ENCODE measurements around the gene ABLIM3.
A peak's percentile ranks its signal among the peaks of the same experiment; 100 is the strongest.

ABLIM3 gene

GRCh38 chr5:149267241-149267973, 126.1 kb downstream of the ABLIM3 start:
- TF ChIP-seq CTCF (IDR thresholded peaks at IDR 0.05) = no peak

GRCh38 chr5:149268928-149269557, 127.8 kb downstream of the ABLIM3 start:
- TF ChIP-seq CTCF (IDR thresholded peaks at IDR 0.05) = peak; percentile 76

- TF ChIP-seq CTCF (IDR thresholded peaks at IDR 0.05) = no peak
Measured at GRCh38 chr5:149271195-149271715, 130.0 kb downstream of the ABLIM3 start.

- no peak for TF ChIP-seq CTCF (IDR thresholded peaks at IDR 0.05)
Measured at GRCh38 chr5:149271716-149272563, 130.6 kb downstream of the ABLIM3 start, which contains the start of gene AFAP1L1. TSS of gene AFAP1L1 (plus strand) at chr5:149271859. CDS start at chr5:149271969, 110 bp downstream.

- no peak for TF ChIP-seq CTCF (IDR thresholded peaks at IDR 0.05)
Measured at GRCh38 chr5:149273237-149273636, 131.9 kb downstream of the ABLIM3 start.

- no peak for TF ChIP-seq CTCF (IDR thresholded peaks at IDR 0.05)
Measured at GRCh38 chr5:149273950-149274349, 132.7 kb downstream of the ABLIM3 start.

GRCh38 chr5:149274939-149275338, 133.6 kb downstream of the ABLIM3 start:
- TF ChIP-seq CTCF (IDR thresholded peaks at IDR 0.05) = no peak

Measured in LNCAP (cell line).